IMR-90 (cell line): Measurements from ENCODE around the gene TCF12. TPM values are rescaled to one million over a fixed set of nuclear protein-coding genes. Genes with fewer than 3 reads are reported as not detected.
A peak's percentile ranks its signal among the peaks of the same experiment; 100 is the strongest.

Experiments
- ATAC-seq: fragments of 200-7000 bp; cut with Tn5 transposase; 2 replicates; pipeline ENCODE4 v1.9.1; 2020; ENCODE audit warnings: low read depth, mild to moderate bottlenecking, moderate library complexity
- BruUV-seq: library from RNA; stranded (reverse); fragments of 400-500 nt; replicated peaks from 2 replicates; lab custom pipeline; 2021; lab: Mats Ljungman, UMichigan
- CTCF ChIA-PET: fragments of 300-600 bp; formaldehyde crosslinking; extraction: SDS; loops from one replicate; lab custom pipeline; 2021; ENCODE audit warnings: antibody characterized with exemption; lab: Yijun Ruan, JAX
- POLR2A ChIA-PET: fragments of 300-600 bp; sonication (Branson Sonifier 250); formaldehyde crosslinking; loops from one replicate; lab custom pipeline; 2022; ENCODE audit warnings: antibody characterized with exemption; ENCODE audit not compliant: unreplicated experiment; lab: Charles Lee
- DNase-seq: peaks from one replicate; pipeline ENCODE4 v3.0.0; 2013
- H2AFZ ChIP-seq: replicated peaks from 2 replicates; pipeline ENCODE3; 2013; ENCODE audit warnings: low read length, mild to moderate bottlenecking; ENCODE audit not compliant: poor library complexity
- H2AK5ac ChIP-seq: 2 replicates; pipeline ENCODE4 v1.6.1; 2013; ENCODE audit warnings: low read depth, low read length, inconsistent platforms
- H2AK9ac ChIP-seq: replicated peaks from 2 replicates; pipeline ENCODE3; 2013; ENCODE audit warnings: mild to moderate bottlenecking, low read depth, low read length, moderate library complexity; ENCODE audit not compliant: poor library complexity
- H2BK120ac ChIP-seq: 2 replicates; pipeline ENCODE4 v1.6.1; 2013; ENCODE audit warnings: low read depth, low read length, inconsistent platforms
- H2BK15ac ChIP-seq: 3 replicates; pipeline ENCODE4 v1.6.1; 2013; ENCODE audit warnings: low read depth, low read length, inconsistent platforms
- H2BK20ac ChIP-seq: 2 replicates; pipeline ENCODE4 v1.6.1; 2013; ENCODE audit warnings: low read depth, mild to moderate bottlenecking, inconsistent platforms, low read length, moderate library complexity
- H2BK5ac ChIP-seq: 2 replicates; pipeline ENCODE4 v1.6.1; 2013; ENCODE audit warnings: mild to moderate bottlenecking, low read depth, low read length, inconsistent platforms; ENCODE audit not compliant: poor library complexity, severe bottlenecking
- H3K14ac ChIP-seq: replicated peaks from 2 replicates; pipeline ENCODE4 v1.6.1; 2013; ENCODE audit warnings: low read depth, low read length, inconsistent platforms
- H3K18ac ChIP-seq: 2 replicates; pipeline ENCODE4 v1.6.1; 2013; ENCODE audit warnings: low read depth, low read length, control low read depth
- H3K23ac ChIP-seq: 2 replicates; pipeline ENCODE4 v1.6.1; 2013; ENCODE audit warnings: low read depth, low read length, inconsistent platforms
- H3K27ac ChIP-seq: 2 replicates; pipeline ENCODE4 v1.5.1; 2013; ENCODE audit warnings: mild to moderate bottlenecking, control low read depth, low read length; ENCODE audit not compliant: insufficient read depth
- H3K27me3 ChIP-seq: 2 replicates; pipeline ENCODE4 v1.6.1; 2013; ENCODE audit warnings: low read length; ENCODE audit not compliant: control insufficient read depth, insufficient read depth
- H3K36me3 ChIP-seq: 2 replicates; pipeline ENCODE4 v1.6.1; 2013; ENCODE audit warnings: low read length, mixed read lengths; ENCODE audit not compliant: control insufficient read depth, insufficient read depth
- H3K4ac ChIP-seq: 2 replicates; pipeline ENCODE4 v1.6.1; 2013; ENCODE audit warnings: low read depth, low read length, inconsistent platforms
- H3K4me1 ChIP-seq: 2 replicates; pipeline ENCODE4 v1.6.1; 2013; ENCODE audit warnings: low read length, mixed read lengths; ENCODE audit not compliant: control insufficient read depth, insufficient read depth
- H3K4me2 ChIP-seq: 2 replicates; pipeline ENCODE4 v1.6.1; 2013; ENCODE audit warnings: low read depth, mild to moderate bottlenecking, control low read depth, low read length, moderate library complexity
- H3K4me3 ChIP-seq: 2 replicates; pipeline ENCODE4 v1.5.1; 2013; ENCODE audit warnings: low read depth, mild to moderate bottlenecking, control low read depth, low read length, moderate library complexity; ENCODE audit not compliant: insufficient read depth
- H3K56ac ChIP-seq: 2 replicates; pipeline ENCODE4 v1.6.1; 2013; ENCODE audit warnings: low read length, inconsistent platforms; ENCODE audit not compliant: insufficient read depth; ENCODE audit errors: extremely low read depth
- H3K79me1 ChIP-seq, 2 experiments: 2 replicates each; pipeline ENCODE4 v1.6.1; 2013; ENCODE audit warnings: low read length in 2 of 2, inconsistent platforms in 1 of 2, low read depth in 1 of 2
- H3K9ac ChIP-seq: 2 replicates; pipeline ENCODE4 v1.6.1; 2013; ENCODE audit warnings: low read depth, low read length, control low read depth
- H3K9me1 ChIP-seq: 2 replicates; pipeline ENCODE4 v1.6.1; 2013; ENCODE audit warnings: low read length, inconsistent platforms; ENCODE audit not compliant: insufficient read depth
- H3K9me3 ChIP-seq: 2 replicates; pipeline ENCODE4 v1.6.1; 2013; ENCODE audit warnings: low read length; ENCODE audit not compliant: control insufficient read depth, insufficient read depth
- H4K20me1 ChIP-seq: 2 replicates; pipeline ENCODE4 v1.6.1; 2013; ENCODE audit warnings: low read length, inconsistent platforms; ENCODE audit not compliant: insufficient read depth
- H4K5ac ChIP-seq: 2 replicates; pipeline ENCODE4 v1.6.1; 2013; ENCODE audit warnings: mild to moderate bottlenecking, low read depth, low read length, control low read depth
- H4K8ac ChIP-seq, 2 experiments: 2 replicates each; pipeline ENCODE4 v1.6.1; 2013; ENCODE audit warnings: low read depth in 2 of 2, low read length in 2 of 2, control low read depth in 1 of 2, inconsistent platforms in 1 of 2
- H4K91ac ChIP-seq: 2 replicates; pipeline ENCODE4 v1.6.1; 2013; ENCODE audit warnings: low read depth, low read length, inconsistent platforms; ENCODE audit not compliant: insufficient read depth
- MAFK ChIP-seq: IDR thresholded peaks from 2 replicates; pipeline ENCODE4 v1.6.1; 2012; ENCODE audit warnings: low read depth, low read length, improper control_type of control experiment
- MXI1 ChIP-seq: IDR thresholded peaks from 2 replicates; pipeline ENCODE4 v1.6.1; 2012; ENCODE audit warnings: low read depth, mild to moderate bottlenecking, low read length, moderate library complexity, borderline replicate concordance
- WGBS, 2 experiments: methylation state at CpG; one replicate each; pipeline versions ENCODE4 v1.1.5 to v1.1.7; 2013; ENCODE audit warnings: missing lambda C conversion rate in 2 of 2; ENCODE audit not compliant: insufficient read length in 1 of 2; ENCODE audit errors: extremely low coverage in 2 of 2; 5-methylcytosine and 5-hydroxymethylcytosine counted together
- dilution Hi-C: fragments of 300-500 bp; cut with HindIII; formaldehyde crosslinking; loops from one replicate; pipeline ENCODE4 v1.14.3; 2018; ENCODE audit warnings: low sequenced_read_pairs; ENCODE audit not compliant: unreplicated experiment
- in situ Hi-C: fragments of 300-500 bp; cut with MboI; formaldehyde crosslinking; loops from 3 replicates; pipeline ENCODE4 v1.14.3; 2019; ENCODE audit warnings: low sequenced_read_pairs, inconsistent platforms, mixed read lengths
- intact Hi-C: fragments of 100-400 bp; cut with micrococcal nuclease; formaldehyde crosslinking; loops from 2 replicates; pipeline ENCODE4 v1.10.0; 2022
- polyA plus RNA-seq, 3 experiments: library from polyadenylated mRNA; depleted of rRNA; stranded (reverse); fragments of >200 nt; gene quantifications; 2 replicates each; pipeline ENCODE4 v1.2.3, GENCODE V29; 2012; ENCODE audit warnings: low replicate concordance in 1 of 3
- total RNA-seq: library from RNA; depleted of rRNA; stranded (reverse); fragments of >200 nt; gene quantifications from 2 replicates; pipeline ENCODE4 v1.2.3, GENCODE V29; 2012

The TCF12 gene
- total and polyA plus RNA-seq, 2 of the 4 experiments (the other 2 are of a cell fraction), result 79.4 to 160 TPM

GRCh38 chr15:57134071-57134605 lies 215.7 kb downstream of the TCF12 start:
- Histone ChIP-seq H2AFZ (no peak overlapping the region), H3K4me1 (peaks cover 2% of the 10 kb centered on the region; the same call in 1 of the 2 replicates), H3K14ac (no peak overlapping the region), H2BK5ac (no peak overlapping the region), H3K56ac (no peak overlapping the region), H3K4me2 (no peak overlapping the region), H2BK15ac (no peak overlapping the region), H3K23ac (no peak overlapping the region), H2AK5ac (no peak overlapping the region), H4K20me1 (peaks cover 8% of the 10 kb centered on the region), H4K91ac (no peak overlapping the region), H4K8ac (peak overlapping the region in 1 of 2 experiments; percentile 15; a peak in 1 of 4 replicates), H3K18ac (no peak overlapping the region), H2AK9ac (no peak overlapping the region), H2BK120ac (no peak overlapping the region), H3K27me3 (no peaks in the 10 kb centered on the region), H2BK20ac (no peak overlapping the region), H3K9ac (no peak overlapping the region), H3K4me3 (no peak overlapping the region), H3K4ac (no peak overlapping the region), H3K79me1 (peaks cover 14 to 56% of the 10 kb centered on the region in 2 experiments), H3K9me3 (no peaks in the 10 kb centered on the region), H3K9me1 (peaks cover 9% of the 10 kb centered on the region; the same call in 1 of the 2 replicates), H3K27ac (no peak overlapping the region), H4K5ac (no peak overlapping the region), H3K36me3 (no peaks in the 10 kb centered on the region)
- WGBS, 2 experiments, result 67% methylated on average over 1 of the region's 4 CpGs; no CpG with 5 or more reads in 1 of the 2 experiments
- ATAC-seq (no peak), DNase-seq (no peak)
- TF ChIP-seq MAFK, result 0 out of 2 replicates have a peak, but pooled peaks have one; percentile 11
- TF ChIP-seq MXI1, result no peak
- intact Hi-C loops (no loop called here), in situ Hi-C loops (loop anchor here (10.0 kb wide), 1 partner anchor 639 kb away; no protein-coding TSS in a partner anchor), dilution Hi-C loops (loop anchor here (25.0 kb wide), 1 partner anchor 647 kb away; no protein-coding TSS in a partner anchor)
- ChIA-PET CTCF (no interaction called here), POLR2A (interaction anchor here (0.6 kb wide), 1 partner anchor 397 kb away, joined by 7 read pairs; no protein-coding TSS in a partner anchor)
- BruUV-seq, result no TSS peak
